ENCODE data around the gene GALNT13.

Gene GALNT13

GRCh38 chr2:154142480-154142879 lies 270.8 kb downstream of the GALNT13 start:
- Histone ChIP-seq H3K27me3 (ENCODE audit: insufficient read depth, low read depth) (no peaks in the 10 kb centered on the region), H3K9ac (no peak overlapping the region), H3K27ac (no peak overlapping the region), H3K4me2 (no peak overlapping the region), H3K4me1 (ENCODE audit: low read depth, poor library complexity, severe bottlenecking) (no peaks in the 10 kb centered on the region), H3K4me3 (IDR thresholded peaks at IDR 0.05; ENCODE audit: insufficient read depth, low read depth, low read length) (no peak overlapping the region), H3K79me2 (ENCODE audit: insufficient read depth, low read depth) (no peaks in the 10 kb centered on the region), H3K36me3 (ENCODE audit: insufficient read depth) (no peaks in the 10 kb centered on the region), H2AFZ (ENCODE audit: low read depth) (no peak overlapping the region), H4K20me1 (ENCODE audit: insufficient read depth) (no peaks in the 10 kb centered on the region)
- no peak for TF ChIP-seq CTCF (conservative IDR thresholded peaks at IDR 0.05; ENCODE audit: low read depth, low read length)

DNA sequence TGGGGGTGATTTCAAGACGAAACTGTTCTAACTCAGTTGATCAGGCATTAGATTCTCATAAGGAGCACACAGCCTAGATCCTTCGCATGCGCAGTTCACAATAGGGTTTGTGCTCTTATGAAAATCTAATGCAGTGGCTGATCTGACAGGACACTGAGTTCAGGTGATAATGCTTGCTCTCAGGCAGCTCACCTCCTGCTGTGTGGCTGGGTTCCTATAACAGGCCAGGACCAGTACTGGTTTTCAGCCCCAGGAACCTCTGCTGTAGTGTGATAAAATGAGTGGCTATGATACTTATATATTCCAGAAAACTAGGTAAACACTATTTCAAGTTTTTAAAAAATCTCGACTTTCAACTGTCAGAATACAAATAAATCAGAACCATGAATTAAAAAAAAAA lies 271.4 kb downstream of the GALNT13 start:
- H3K27me3 ChIP-seq (ENCODE audit: insufficient read depth, low read depth): no peaks in the 10 kb centered on the region
- H3K79me2 ChIP-seq (ENCODE audit: insufficient read depth, low read depth): no peaks in the 10 kb centered on the region
- H2AFZ ChIP-seq (ENCODE audit: low read depth): no peak overlapping the region
- H3K4me1 ChIP-seq (ENCODE audit: low read depth, poor library complexity, severe bottlenecking): no peaks in the 10 kb centered on the region
- H3K4me3 ChIP-seq (IDR thresholded peaks at IDR 0.05; ENCODE audit: insufficient read depth, low read depth, low read length): no peak overlapping the region
- TF ChIP-seq CTCF (conservative IDR thresholded peaks at IDR 0.05; ENCODE audit: low read depth, low read length): no peak
- no peak overlapping the region for H3K4me2 ChIP-seq
- no peaks in the 10 kb centered on the region for H3K36me3 ChIP-seq (ENCODE audit: insufficient read depth)
- H3K9ac ChIP-seq: no peak overlapping the region
- H4K20me1 ChIP-seq (ENCODE audit: insufficient read depth): no peaks in the 10 kb centered on the region
- H3K27ac ChIP-seq: no peak overlapping the region

- Histone ChIP-seq H3K4me3 (IDR thresholded peaks at IDR 0.05; ENCODE audit: insufficient read depth, low read depth, low read length) (no peak overlapping the region), H3K9ac (no peak overlapping the region), H3K79me2 (ENCODE audit: insufficient read depth, low read depth) (no peaks in the 10 kb centered on the region), H3K4me1 (ENCODE audit: low read depth, poor library complexity, severe bottlenecking) (no peaks in the 10 kb centered on the region), H3K27me3 (ENCODE audit: insufficient read depth, low read depth) (no peaks in the 10 kb centered on the region), H3K36me3 (ENCODE audit: insufficient read depth) (no peaks in the 10 kb centered on the region), H4K20me1 (ENCODE audit: insufficient read depth) (no peaks in the 10 kb centered on the region), H3K27ac (no peak overlapping the region), H3K4me2 (no peak overlapping the region), H2AFZ (ENCODE audit: low read depth) (no peak overlapping the region)
- TF ChIP-seq CTCF (conservative IDR thresholded peaks at IDR 0.05; ENCODE audit: low read depth, low read length): no peak
Measured at GRCh38 chr2:154158101-154158500, 286.4 kb downstream of the GALNT13 start.

DNA sequence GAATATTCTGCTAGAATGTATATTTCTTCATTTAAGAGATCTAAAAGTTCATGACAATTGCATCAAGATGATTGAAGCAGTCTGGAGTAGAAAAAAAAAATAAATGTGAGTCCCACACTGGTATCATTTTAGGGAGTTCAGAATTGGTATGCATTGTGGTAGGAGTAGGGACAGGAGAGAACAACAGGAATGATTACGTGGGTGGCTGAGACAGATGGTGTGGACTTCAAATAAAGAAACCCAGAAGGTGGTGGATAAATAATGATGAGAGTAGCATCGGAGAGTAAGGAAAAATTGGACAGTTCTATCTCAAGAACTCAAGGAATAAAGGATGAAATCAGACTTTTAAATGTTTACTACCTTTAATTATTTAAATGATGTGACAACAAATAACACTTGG lies 289.6 kb downstream of the GALNT13 start:
- no peaks in the 10 kb centered on the region for H3K36me3 ChIP-seq (ENCODE audit: insufficient read depth)
- H3K4me1 ChIP-seq (ENCODE audit: low read depth, poor library complexity, severe bottlenecking): no peaks in the 10 kb centered on the region
- no peak overlapping the region for H3K27ac ChIP-seq
- H3K4me3 ChIP-seq (IDR thresholded peaks at IDR 0.05; ENCODE audit: insufficient read depth, low read depth, low read length): no peak overlapping the region
- no peak overlapping the region for H2AFZ ChIP-seq (ENCODE audit: low read depth)
- no peaks in the 10 kb centered on the region for H3K27me3 ChIP-seq (ENCODE audit: insufficient read depth, low read depth)
- H4K20me1 ChIP-seq (ENCODE audit: insufficient read depth): no peaks in the 10 kb centered on the region
- H3K79me2 ChIP-seq (ENCODE audit: insufficient read depth, low read depth): no peaks in the 10 kb centered on the region
- no peak for TF ChIP-seq CTCF (conservative IDR thresholded peaks at IDR 0.05; ENCODE audit: low read depth, low read length)
- no peak overlapping the region for H3K4me2 ChIP-seq
- no peak overlapping the region for H3K9ac ChIP-seq

DNA sequence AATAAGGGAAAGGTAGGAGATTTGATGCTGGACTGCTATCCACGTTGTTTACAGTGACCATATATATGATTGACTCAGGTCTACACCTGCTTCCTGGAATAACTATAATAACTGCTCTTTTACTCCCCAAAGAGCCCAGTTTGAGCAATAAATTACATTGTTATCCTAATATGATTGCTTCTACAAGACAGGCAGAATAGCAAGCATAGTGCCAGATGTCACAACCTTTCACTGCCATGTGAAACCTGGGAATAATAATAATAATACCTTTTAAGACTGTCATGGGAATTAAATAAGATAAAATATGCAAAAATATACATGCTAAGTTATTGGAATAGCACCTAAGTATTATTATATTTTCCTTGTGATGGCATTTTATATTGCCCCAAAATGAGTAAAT lies 298.7 kb downstream of the GALNT13 start:
- H3K27me3 ChIP-seq (ENCODE audit: insufficient read depth, low read depth): no peaks in the 10 kb centered on the region
- H3K4me2 ChIP-seq: no peak overlapping the region
- H2AFZ ChIP-seq (ENCODE audit: low read depth): no peak overlapping the region
- no peaks in the 10 kb centered on the region for H4K20me1 ChIP-seq (ENCODE audit: insufficient read depth)
- no peaks in the 10 kb centered on the region for H3K36me3 ChIP-seq (ENCODE audit: insufficient read depth)
- H3K4me1 ChIP-seq (ENCODE audit: low read depth, poor library complexity, severe bottlenecking): no peaks in the 10 kb centered on the region
- no peak overlapping the region for H3K4me3 ChIP-seq (IDR thresholded peaks at IDR 0.05; ENCODE audit: insufficient read depth, low read depth, low read length)
- no peak overlapping the region for H3K27ac ChIP-seq
- TF ChIP-seq CTCF (conservative IDR thresholded peaks at IDR 0.05; ENCODE audit: low read depth, low read length): no peak
- H3K9ac ChIP-seq: no peak overlapping the region
- H3K79me2 ChIP-seq (ENCODE audit: insufficient read depth, low read depth): no peaks in the 10 kb centered on the region
